GM19239 (cell line): ENCODE measurements around the gene WDR46.

Experiments used
- DNase-seq: peaks from one replicate; pipeline ENCODE4 v3.0.0; 2011; ENCODE audit warnings: low spot score; ENCODE audit not compliant: insufficient read length
- FAIRE-seq: peaks from 2 replicates; lab custom pipeline; 2011; peaks lifted over from hg19 to GRCh38; lab: Jason Lieb, UNC

WDR46 gene

DNA sequence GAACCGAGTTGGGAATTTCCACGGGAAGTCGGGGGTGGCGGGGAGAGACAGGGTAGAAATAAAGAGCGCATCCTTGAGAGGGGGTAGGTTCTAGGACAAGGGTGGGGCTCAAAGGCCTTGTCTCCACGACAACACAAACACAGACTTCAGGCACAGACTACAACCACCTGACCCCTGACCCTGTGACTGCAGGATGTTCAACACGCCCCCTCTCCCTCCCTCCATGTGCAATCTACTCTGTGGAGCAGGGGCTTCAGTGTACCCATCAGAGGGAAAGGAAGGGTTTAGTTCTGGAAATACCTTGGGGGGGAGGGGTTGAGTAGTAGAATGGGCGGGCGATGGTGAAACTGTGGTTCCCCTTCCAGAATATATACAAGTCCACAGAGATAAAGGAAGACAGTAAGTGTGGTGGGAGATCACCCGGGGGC, 25.5 kb upstream of the WDR46 start:
- peak; percentile 26 for DNase-seq
- FAIRE-seq: peak; percentile 70

DNA sequence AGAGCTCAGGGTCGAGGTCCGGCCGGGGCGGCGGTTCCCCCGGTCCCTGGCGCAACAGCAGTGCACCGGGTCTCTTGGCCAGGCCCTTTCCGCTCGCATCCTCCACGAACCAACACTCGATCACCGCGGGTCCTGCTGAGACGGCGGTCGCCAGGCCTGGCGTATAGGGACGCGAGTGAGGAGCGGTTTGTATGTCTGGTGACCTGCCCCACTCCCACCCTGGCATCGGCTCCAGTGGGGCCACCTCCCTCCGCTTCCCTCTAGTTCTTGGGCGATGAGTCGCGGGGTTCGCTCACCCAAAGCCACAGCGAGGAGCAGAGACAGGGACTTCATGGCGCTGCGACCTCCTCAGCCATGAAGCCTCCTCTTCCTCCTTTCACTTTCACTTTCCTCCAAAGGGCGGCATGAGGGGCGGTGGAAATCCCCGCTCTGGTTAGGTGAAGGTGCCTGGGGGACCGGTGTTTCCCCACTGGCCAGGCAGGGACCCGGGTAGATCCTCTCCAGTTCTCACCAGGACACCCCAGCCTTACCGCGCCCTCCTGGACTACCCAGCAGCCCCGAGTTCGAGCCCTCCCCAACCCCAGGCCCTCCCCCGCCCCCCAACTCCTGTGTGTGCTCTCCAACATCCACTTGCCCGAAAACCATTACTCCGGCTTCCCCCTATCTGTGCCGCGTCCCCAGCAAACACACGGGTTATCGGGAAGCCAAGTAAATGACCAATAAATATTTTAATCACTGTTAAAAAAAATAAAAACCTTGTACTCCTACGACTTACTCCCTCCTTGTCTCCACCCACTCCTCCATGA, 24.9 kb upstream of the WDR46 start, which contains the start of gene TAPBP:
Gene TAPBP (minus strand): TSS at position 370 of the 806 bp plus-strand sequence. CDS start 37 bp downstream, at position 333.
- DNase-seq: peak; percentile 78
- FAIRE-seq: peak; percentile 84

DNA sequence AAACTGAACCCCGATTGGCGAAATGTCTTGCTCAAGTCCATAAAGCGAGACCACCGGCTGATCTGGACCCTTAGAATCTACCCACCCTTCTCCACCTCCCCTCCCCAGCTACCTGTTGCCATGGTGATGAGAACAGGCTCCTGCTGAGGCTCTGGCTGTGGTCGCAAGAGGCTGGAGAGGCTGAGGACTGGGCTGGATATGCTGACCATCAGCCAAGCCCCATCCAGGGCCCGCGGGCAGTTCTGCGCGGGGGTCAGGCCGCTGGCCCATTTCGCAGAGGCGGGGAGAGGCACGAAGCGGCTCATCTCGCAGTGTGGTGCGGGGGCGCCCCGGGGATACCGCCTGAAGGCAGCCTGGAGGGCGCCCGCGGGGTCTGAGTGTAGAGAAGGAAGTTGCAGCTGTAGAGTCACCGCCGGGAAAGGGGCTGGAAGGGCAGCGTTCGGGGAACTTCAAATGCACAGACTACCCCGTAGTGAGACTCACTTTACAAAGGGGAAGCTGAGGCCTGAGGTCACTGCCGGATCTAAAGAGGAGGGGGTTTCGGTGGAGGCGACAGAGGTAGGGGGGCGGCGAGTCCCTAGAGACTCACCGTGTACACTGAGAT, 24.2 kb upstream of the WDR46 start:
- no peak for DNase-seq
- no peak for FAIRE-seq

- peak; percentile 71 for FAIRE-seq
- DNase-seq: peak; percentile 80
Measured at GRCh38 chr6:33312361-33313104, 23.5 kb upstream of the WDR46 start.

GRCh38 chr6:33306356-33306755, 17.3 kb upstream of the WDR46 start:
- FAIRE-seq (no peak), DNase-seq (no peak)

GRCh38 chr6:33305052-33305451, 16.0 kb upstream of the WDR46 start:
- FAIRE-seq: no peak
- DNase-seq: no peak

DNA sequence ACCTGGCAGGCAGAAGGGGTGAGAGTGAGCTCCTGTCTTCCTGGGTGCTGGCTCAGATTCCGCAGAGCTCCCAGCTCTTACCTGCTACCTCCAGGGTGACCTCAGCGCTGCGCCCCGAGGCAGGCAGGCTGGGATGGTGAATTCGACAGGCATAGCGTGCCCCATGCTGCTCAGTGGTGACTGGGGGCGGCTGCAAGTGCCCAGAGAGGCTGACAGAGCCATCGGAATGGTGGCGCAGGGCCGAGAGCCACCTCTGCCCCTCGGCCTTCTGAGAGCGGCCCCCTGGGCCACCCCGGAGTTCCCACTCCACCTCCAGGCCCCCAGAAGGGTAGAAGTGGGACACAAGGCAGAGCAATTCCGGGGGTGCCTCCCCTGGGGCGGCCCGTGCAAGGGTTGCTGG, 15.2 kb upstream of the WDR46 start:
- DNase-seq: no peak
- no peak for FAIRE-seq

DNA sequence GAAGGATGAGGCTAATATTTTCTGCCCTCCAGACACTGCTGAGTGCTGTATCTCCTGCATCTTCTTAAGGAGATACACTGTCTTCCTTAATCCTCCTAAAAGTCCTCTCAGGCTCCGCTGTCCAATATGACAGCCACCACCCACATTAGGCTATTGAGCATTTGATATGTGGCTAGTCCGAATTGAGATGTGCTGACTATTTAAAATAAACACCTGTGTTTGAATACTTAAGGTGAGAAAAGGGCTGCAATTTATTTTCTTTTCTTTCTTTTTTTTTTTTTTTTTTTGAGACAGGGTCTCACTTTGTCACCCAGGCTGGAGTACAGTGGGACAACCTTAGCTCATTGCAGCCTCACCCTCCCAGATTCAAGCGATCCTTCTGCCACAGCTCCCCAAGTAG, 12.8 kb upstream of the WDR46 start:
- DNase-seq: no peak
- FAIRE-seq: no peak

DNA sequence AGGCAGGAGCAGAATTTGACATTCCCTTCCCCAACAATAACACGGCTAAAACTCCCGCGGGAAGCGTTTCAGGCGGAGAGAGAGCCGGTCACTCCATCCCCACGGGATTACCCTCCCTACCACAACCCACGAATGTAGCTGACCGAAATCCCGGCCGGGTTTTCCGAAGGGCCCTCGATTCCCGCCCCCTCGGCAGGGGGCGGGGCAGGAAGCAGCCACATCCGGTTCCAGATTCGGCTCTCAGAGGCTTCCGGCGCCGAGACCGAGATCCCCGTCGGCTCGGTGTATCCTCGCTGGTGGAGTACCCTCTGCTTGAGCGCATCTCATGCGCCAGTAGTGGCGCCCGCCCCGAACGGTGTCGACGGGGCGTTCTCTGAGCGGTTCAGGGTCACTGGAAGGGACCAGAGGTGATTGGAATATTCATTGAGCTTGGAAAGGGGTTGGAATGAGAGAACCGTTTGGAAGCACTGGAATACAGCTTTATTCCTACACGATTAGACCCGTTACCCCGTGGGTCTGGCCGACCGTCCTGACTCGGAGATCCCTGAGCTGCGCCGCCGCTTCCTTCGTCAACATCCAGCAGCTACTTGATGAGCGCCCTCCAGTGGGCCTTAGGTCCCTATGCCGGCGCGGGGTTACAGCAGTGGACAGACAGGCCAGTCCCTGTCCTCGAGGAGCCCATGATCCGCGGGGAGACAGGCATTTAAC, 10.4 kb upstream of the WDR46 start:
- FAIRE-seq (peak; percentile 94), DNase-seq (peak; percentile 82)

GRCh38 chr6:33298773-33299236, 9.8 kb upstream of the WDR46 start, which contains the start of gene RGL2:
Gene RGL2, minus strand, starts transcription at chr6:33298942. Its CDS starts 332 bp downstream, at chr6:33298610.
- FAIRE-seq: peak; percentile 4
- peak; percentile 38 for DNase-seq

GRCh38 chr6:33297956-33298772, 9.1 kb upstream of the WDR46 start:
- FAIRE-seq: peak; percentile 56

GRCh38 chr6:33297406-33297955, 8.4 kb upstream of the WDR46 start:
- DNase-seq (no peak), FAIRE-seq (no peak)

More at GRCh38 chr6:33297956-33298772, 9.1 kb upstream of the WDR46 start:
- DNase-seq: peak; percentile 61

DNA sequence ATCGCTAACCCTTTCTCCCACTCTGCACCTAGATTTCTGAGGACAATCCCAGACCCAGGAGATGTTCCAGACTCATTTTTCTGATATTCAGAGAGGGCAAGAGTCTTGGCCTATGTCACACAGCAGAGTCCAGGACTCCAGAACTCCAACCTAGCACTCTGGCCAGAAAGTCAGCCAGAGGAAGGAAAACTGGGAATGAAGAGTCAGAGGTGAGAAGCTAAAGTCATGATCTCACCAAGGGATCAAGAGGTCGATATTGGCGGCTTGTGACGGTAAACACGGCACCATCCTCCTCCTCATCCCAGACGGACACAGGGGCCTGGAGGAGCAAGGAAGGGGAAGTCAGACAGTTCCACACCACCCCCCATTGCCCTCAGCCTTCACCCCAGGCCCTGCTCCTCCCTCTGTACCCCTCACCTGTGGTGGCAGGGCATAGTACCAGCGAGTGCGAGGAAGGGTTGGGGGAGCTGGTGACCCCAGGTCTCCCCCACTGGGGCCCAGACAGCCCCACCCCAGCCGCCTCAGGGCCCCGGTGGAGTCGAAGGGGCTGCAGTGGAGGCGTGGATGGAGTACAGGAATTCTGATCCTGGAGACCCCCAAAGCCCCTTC, 7.9 kb upstream of the WDR46 start:
- no peak for DNase-seq
- no peak for FAIRE-seq

DNA sequence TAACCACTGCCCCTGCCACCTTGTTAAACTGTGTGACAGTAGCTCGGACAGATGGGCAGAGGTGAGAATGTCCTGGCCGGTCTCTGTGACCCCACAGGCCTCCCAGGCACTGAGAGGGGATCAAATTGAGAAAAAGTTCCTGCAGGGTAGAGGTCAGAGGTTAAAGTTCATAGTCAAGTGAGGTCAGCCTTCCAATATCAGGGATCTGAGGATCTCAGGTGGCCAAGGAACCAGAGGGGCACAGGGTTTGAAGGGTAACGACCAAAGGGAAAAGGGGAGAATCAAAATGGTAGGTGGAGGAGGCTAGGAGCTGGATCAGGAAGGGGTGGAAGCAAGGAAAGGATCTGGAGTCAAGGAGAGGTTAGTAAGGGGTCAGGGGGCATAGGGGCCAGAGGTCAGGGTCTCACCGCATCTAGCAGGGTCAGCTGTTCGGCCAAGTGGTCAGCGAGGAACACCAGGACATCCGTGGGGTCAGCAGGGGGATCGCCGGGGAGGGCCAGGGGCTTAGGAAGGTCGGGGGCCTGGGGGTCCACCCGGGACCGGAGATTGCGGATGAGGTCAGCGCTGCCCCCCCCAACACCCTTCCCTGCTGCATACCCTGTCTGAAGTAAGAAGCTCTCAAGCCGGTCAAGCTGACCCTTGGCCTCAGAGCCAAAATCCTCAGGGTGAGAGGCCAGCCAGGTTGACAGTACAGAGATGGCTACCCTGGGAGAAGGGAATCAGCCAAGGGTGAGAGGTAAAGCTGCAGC, 6.8 kb upstream of the WDR46 start:
- DNase-seq (no peak), FAIRE-seq (no peak)

DNA sequence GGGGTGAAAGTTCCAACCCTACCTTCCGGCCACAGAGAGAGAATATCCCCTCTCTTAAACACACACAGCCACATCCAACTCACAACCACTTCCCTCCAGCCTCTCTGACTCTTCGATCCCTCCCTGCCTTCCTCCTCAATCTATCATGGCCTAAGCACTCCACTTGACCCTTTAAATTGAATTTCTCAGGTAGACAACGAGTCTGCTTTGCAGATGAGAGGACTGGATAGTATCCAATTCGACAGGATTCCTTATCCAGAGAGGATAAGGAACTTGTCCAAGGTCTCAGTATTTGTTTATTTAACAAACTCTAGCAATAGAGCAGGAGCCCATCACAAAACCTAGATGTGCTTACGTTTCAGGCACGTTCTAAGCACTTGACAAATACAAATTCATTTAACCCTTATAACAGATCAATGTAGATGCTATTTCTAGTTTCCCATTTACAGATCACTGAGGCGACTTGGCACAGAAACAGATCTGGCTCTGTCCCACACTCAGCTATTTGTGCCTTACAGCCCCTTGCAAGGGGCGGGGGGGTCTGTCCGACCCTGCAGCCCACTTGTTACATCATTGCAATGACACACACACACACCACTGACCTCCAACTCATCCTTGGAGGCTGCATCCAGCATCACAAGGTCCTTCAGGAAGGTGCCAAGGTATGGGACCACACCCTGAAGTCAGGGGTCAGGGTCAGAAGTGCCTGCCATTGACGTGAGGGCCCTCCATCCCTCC, 5.2 kb upstream of the WDR46 start:
- FAIRE-seq (no peak), DNase-seq (no peak)

- DNase-seq: no peak
Measured at GRCh38 chr6:33292996-33293682, 4.1 kb upstream of the WDR46 start.

DNA sequence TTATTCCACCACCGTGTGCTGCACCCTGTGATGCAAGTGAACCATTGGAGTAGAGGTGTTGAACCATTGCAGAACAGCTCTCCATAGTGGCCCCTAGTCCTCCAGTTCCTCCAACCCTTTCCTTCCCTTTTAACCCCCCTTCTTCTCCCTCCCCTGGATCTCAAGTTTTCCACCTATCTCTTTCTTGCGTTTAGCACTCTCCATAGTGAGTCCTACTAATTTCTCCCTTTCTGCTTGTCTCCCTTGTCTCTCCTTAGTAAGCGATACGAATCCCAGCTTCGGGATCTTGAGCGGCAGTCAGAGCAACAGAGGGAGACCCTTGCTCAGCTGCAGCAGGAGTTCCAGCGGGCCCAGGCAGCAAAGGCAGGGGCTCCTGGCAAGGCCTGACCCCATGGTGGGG, 1.4 kb upstream of the WDR46 start:
- no peak for DNase-seq
- FAIRE-seq: no peak

More at GRCh38 chr6:33292996-33293682, 4.1 kb upstream of the WDR46 start:
- no peak for FAIRE-seq
